Breast epithelium (tissue), 4 donors: Measurements from ENCODE around the gene CLECL1. TPM values are rescaled to one million over a fixed set of nuclear protein-coding genes. Genes with fewer than 3 reads are reported as not detected.
A peak's percentile ranks its signal among the peaks of the same experiment; 100 is the strongest.

Source experiments
- DNase-seq, 2 donors: peaks; one replicate each; pipeline ENCODE4 v3.0.0-alpha.2; 2019; ENCODE audit warnings: low spot score in 2 of 2
- H3K27ac ChIP-seq, 2 donors: fragments of 200-600 bp; sonication (generic) in 1 of 2; one replicate each; pipeline ENCODE4 v1.5.1; 2016 to 2019; ENCODE audit warnings: mild to moderate bottlenecking in 1 of 2
- H3K27me3 ChIP-seq, 2 donors: fragments of 200-600 bp; sonication (generic) in 1 of 2; one replicate each; pipeline versions ENCODE4 v1.5.1 to v1.6.0; 2017 to 2019; ENCODE audit warnings: control low read depth in 1 of 2, mild to moderate bottlenecking in 1 of 2
- H3K36me3 ChIP-seq: fragments of 200-600 bp; one replicate; pipeline ENCODE4 v1.5.1; 2019
- H3K4me1 ChIP-seq, 2 donors: fragments of 200-600 bp; sonication (generic); one replicate each; pipeline ENCODE4 v1.5.1; 2016 to 2019; ENCODE audit warnings: control low read depth in 1 of 2
- H3K4me3 ChIP-seq, 3 donors: fragments of 200-600 bp; sonication (generic); 1 replicate in 2 of 3; 2 replicates in 1 of 3; pipeline ENCODE4 v1.5.1; 2016 to 2019; ENCODE audit warnings: mild to moderate bottlenecking in 3 of 3, moderate library complexity in 2 of 3
- H3K9me3 ChIP-seq, 2 donors: fragments of 200-600 bp; sonication (generic) in 1 of 2; one replicate each; pipeline ENCODE4 v1.5.1; 2016 to 2019; ENCODE audit warnings: control low read depth in 1 of 2
- CTCF ChIP-seq, 3 donors: fragments of 450-650 bp; IDR thresholded peaks; one replicate each; pipeline ENCODE4 v1.5.1; 2016 to 2017; ENCODE audit warnings: antibody characterized with exemption in 3 of 3, mild to moderate bottlenecking in 3 of 3, moderate library complexity in 3 of 3
- POLR2A ChIP-seq: fragments of 450-650 bp; IDR thresholded peaks from one replicate; pipeline ENCODE4 v1.6.1; 2016; ENCODE audit warnings: antibody characterized with exemption, mild to moderate bottlenecking, moderate library complexity
- POLR2AphosphoS5 ChIP-seq, 3 donors: sonication (generic); formaldehyde crosslinking; IDR thresholded peaks; one replicate each; pipeline ENCODE4 v1.6.1; 2017; ENCODE audit warnings: antibody characterized with exemption in 3 of 3
- intact Hi-C: fragments of 100-400 bp; cut with DNase I; formaldehyde crosslinking; loops from one replicate; pipeline ENCODE4 v1.15.1; 2023; ENCODE audit warnings: low total_unique reads
- total RNA-seq, 3 donors: library from RNA; depleted of rRNA; stranded (reverse); fragments of >200 nt; gene quantifications; one replicate each; pipeline ENCODE4 v1.1.0, GENCODE V29; 2016

CLECL1 gene
- total RNA-seq, 3 donors from 2014 or later, result 0.80 to 1.0 TPM; not detected in 1

GRCh38 chr12:9759694-9760093, 26.8 kb upstream of the CLECL1 start:
- TF ChIP-seq POLR2AphosphoS5 (IDR thresholded peaks at IDR 0.05), result no peak
- no peak for TF ChIP-seq CTCF (IDR thresholded peaks at IDR 0.05)
- no peak for TF ChIP-seq POLR2A
- no peaks in the 10 kb centered on the region for H3K27me3 ChIP-seq
- no peaks in the 10 kb centered on the region for H3K4me1 ChIP-seq
- H3K36me3 ChIP-seq, result no peaks in the 10 kb centered on the region
- intact Hi-C loops, result no loop called here
- H3K4me3 ChIP-seq, result peak overlapping the region in 1 of 3 donors; percentile 24
- no peak overlapping the region for H3K27ac ChIP-seq
- H3K9me3 ChIP-seq, result no peaks in the 10 kb centered on the region
- DNase-seq, result no peak

GRCh38 chr12:9758119-9758518, 25.2 kb upstream of the CLECL1 start:
- TF ChIP-seq CTCF (IDR thresholded peaks at IDR 0.05) (no peak), POLR2AphosphoS5 (IDR thresholded peaks at IDR 0.05) (no peak), POLR2A (no peak)
- Histone ChIP-seq H3K4me1 (no peaks in the 10 kb centered on the region), H3K27me3 (no peaks in the 10 kb centered on the region), H3K9me3 (no peaks in the 10 kb centered on the region), H3K36me3 (no peaks in the 10 kb centered on the region), H3K27ac (no peak overlapping the region), H3K4me3 (peak overlapping the region; percentile 0 to 24 (median 7))
- no peak for DNase-seq
- intact Hi-C loops, result no loop called here

GRCh38 chr12:9757433-9758025, 24.6 kb upstream of the CLECL1 start:
- TF ChIP-seq CTCF (IDR thresholded peaks at IDR 0.05) (no peak), POLR2AphosphoS5 (IDR thresholded peaks at IDR 0.05) (no peak), POLR2A (no peak)
- Histone ChIP-seq H3K27ac (no peak overlapping the region), H3K36me3 (no peaks in the 10 kb centered on the region), H3K9me3 (no peaks in the 10 kb centered on the region), H3K4me3 (no peak overlapping the region), H3K27me3 (no peaks in the 10 kb centered on the region), H3K4me1 (no peaks in the 10 kb centered on the region)
- no peak for DNase-seq
- intact Hi-C loops, result no loop called here

GRCh38 chr12:9756706-9757105, 23.8 kb upstream of the CLECL1 start:
- H3K36me3 ChIP-seq, result no peaks in the 10 kb centered on the region
- H3K4me3 ChIP-seq, result no peak overlapping the region
- intact Hi-C loops, result no loop called here
- no peaks in the 10 kb centered on the region for H3K4me1 ChIP-seq
- no peak for TF ChIP-seq CTCF (IDR thresholded peaks at IDR 0.05)
- no peaks in the 10 kb centered on the region for H3K9me3 ChIP-seq
- DNase-seq, result no peak
- no peaks in the 10 kb centered on the region for H3K27me3 ChIP-seq
- no peak overlapping the region for H3K27ac ChIP-seq

- Histone ChIP-seq H3K4me1 (no peaks in the 10 kb centered on the region), H3K27me3 (no peaks in the 10 kb centered on the region), H3K4me3 (no peak overlapping the region), H3K36me3 (no peaks in the 10 kb centered on the region), H3K9me3 (no peaks in the 10 kb centered on the region), H3K27ac (no peak overlapping the region)
- no peak for DNase-seq
- intact Hi-C loops, result no loop called here
- TF ChIP-seq POLR2AphosphoS5 (IDR thresholded peaks at IDR 0.05) (no peak), POLR2A (no peak), CTCF (IDR thresholded peaks at IDR 0.05) (no peak)
These were observed 23.3 kb upstream of the CLECL1 start for GRCh38 chr12:9756170-9756569.
